Esophagus muscularis mucosa (tissue), 4 donors: ENCODE data around the gene PPM1G.

Experiments used
- CTCF ChIP-seq, 3 experiments: fragments of 200-600 bp in 2 of 3; fragments of 450-650 bp in 1 of 3; sonication (generic) in 2 of 3; IDR thresholded peaks; one replicate each; pipeline ENCODE4 v1.5.1; 2017 to 2019; ENCODE audit warnings: antibody characterized with exemption in 3 of 3, mild to moderate bottlenecking in 2 of 3, moderate library complexity in 1 of 3
- EP300 ChIP-seq: sonication (generic); formaldehyde crosslinking; IDR thresholded peaks from one replicate; pipeline ENCODE4 v1.6.1; 2017; ENCODE audit warnings: antibody characterized with exemption
- POLR2A ChIP-seq: fragments of 450-650 bp; IDR thresholded peaks from one replicate; pipeline ENCODE4 v1.6.1; 2017; ENCODE audit warnings: antibody characterized with exemption, moderate library complexity, mild to moderate bottlenecking, low read depth
- POLR2AphosphoS5 ChIP-seq, 2 donors: sonication (generic); formaldehyde crosslinking; IDR thresholded peaks; one replicate each; pipeline ENCODE4 v1.6.1; 2017; ENCODE audit warnings: antibody characterized with exemption in 2 of 2

- TF ChIP-seq CTCF (IDR thresholded peaks at IDR 0.05) = no peak
- TF ChIP-seq POLR2A = no peak
- no peak for TF ChIP-seq POLR2AphosphoS5 (IDR thresholded peaks at IDR 0.05)
- no peak for TF ChIP-seq EP300
Observed at GRCh38 chr2:27335311-27335710, 74.1 kb downstream of the PPM1G start.
